Fibroblast of gingiva (primary cell): ENCODE data around the gene NR6A1.
"Not testable (repeated sequence)": the region's sequence is repeated elsewhere in the genome, so short reads cannot be mapped to it uniquely, and the experiment has no call there.

Experiments
- DNase-seq: peaks from one replicate; pipeline ENCODE4 v3.0.0-alpha.2; 2011; ENCODE audit warnings: low read depth

NR6A1 gene

GRCh38 chr9:124776954-124777648, 6.0 kb upstream of the NR6A1 start, which contains the start of gene OLFML2A:
Gene OLFML2A, plus strand, starts transcription at chr9:124777133. Its CDS starts 138 bp downstream, at chr9:124777271.
- DNase-seq: no peak

GRCh38 chr9:124776618-124776953, 5.5 kb upstream of the NR6A1 start:
- no peak for DNase-seq

- peak; percentile 64 for DNase-seq
Measured at GRCh38 chr9:124774129-124774978, 3.2 kb upstream of the NR6A1 start.

DNA sequence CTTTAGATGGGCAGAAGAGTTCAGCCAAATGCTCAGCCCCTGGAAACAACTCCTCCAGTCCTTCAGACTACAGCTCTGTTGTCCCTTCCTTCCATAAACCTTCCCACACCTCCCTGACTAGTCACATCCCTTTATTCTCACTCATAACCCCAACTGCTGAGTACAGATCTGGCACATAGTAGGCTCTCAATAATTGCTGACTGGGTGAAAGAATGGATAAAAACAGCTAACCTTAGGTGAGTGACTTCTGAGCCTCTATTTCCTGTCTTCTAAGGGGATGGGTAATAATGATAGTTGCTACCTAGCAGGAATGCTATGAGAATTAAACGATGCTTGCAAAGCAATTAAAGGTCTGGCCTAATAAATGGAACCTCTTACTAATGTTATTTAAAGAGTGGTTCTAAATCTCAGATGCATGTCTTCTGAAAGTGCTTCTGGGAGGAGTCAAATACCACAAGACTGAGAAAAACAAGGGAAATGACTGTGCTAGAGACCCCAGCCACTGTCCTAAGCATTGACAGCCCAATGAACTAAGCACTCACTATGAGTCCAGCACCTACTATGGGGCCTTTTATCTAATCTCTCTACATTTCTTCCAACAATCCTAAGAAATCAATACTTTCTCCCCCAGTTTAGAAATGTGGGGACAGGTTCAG, 2.5 kb upstream of the NR6A1 start:
- DNase-seq: no peak

GRCh38 chr9:124772877-124773276, 1.8 kb upstream of the NR6A1 start:
- DNase-seq: not testable (repeated sequence)

GRCh38 chr9:124771867-124772679, 962 bp upstream of the NR6A1 start:
- peak; percentile 53 for DNase-seq

- DNase-seq: no peak
Measured at GRCh38 chr9:124770359-124771020, 621 bp downstream of the NR6A1 start.

DNA sequence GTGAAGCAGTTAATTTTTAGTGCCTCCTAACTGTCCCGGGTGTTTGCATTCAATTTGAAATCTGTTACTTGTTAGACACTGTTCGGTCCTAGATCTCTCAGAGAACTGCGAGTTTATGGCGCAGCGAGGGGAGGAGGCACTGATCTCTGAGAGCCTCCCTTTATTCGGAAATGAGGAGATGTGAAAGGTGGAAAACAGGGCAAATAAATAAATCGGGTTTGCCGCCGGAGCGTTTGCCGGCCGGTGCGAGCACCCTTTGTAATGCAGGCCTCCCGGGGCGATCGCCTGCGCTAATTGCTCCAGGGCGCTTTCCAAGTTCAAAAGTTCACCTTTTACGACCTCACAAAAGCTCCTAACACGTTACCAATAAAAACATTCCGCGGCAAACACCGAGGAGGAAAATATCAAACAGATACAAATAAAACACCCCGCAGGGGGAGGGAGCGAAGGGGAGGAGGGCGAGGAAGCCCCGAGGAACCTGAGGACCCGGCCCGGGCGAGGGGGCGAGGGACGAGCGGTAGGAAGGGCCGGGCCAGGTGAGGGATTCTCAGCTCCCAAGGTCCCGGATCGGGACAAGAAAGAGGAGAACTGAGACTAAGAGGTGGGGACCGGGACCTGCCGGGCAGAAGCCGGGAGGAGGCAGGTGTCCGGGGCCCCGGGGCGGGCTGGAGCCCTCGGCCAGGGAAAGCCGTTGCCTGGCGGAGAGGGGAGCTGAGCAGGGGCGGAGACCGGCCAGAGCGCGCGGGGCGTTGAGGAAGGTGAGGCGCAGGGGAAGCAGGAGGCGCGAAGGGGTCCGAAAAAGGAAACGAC, 1.4 kb downstream of the NR6A1 start:
- no peak for DNase-seq

- DNase-seq: no peak
Measured at GRCh38 chr9:124768750-124769548, 2.2 kb downstream of the NR6A1 start.

DNA sequence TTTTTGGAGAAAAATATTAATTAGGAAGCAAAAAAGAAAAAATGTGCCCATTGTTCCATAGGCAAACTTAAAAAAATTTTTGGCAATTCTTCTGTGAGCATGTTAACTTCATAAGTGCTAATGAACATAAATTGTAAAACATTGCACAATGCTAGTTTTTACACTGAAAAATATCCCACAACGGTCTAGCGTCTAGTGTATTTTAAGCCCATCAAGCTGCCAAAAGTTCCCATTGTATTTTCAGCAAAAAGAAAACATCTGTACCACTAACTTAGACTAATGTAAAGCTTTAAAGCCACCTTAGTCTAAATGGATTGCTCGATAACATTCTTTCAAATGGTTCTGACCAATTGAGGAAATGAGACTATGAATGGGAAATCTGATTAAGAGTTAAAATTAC, 2.8 kb downstream of the NR6A1 start:
- DNase-seq: no peak

- no peak for DNase-seq
Measured at GRCh38 chr9:124767821-124768220, 3.3 kb downstream of the NR6A1 start.

DNA sequence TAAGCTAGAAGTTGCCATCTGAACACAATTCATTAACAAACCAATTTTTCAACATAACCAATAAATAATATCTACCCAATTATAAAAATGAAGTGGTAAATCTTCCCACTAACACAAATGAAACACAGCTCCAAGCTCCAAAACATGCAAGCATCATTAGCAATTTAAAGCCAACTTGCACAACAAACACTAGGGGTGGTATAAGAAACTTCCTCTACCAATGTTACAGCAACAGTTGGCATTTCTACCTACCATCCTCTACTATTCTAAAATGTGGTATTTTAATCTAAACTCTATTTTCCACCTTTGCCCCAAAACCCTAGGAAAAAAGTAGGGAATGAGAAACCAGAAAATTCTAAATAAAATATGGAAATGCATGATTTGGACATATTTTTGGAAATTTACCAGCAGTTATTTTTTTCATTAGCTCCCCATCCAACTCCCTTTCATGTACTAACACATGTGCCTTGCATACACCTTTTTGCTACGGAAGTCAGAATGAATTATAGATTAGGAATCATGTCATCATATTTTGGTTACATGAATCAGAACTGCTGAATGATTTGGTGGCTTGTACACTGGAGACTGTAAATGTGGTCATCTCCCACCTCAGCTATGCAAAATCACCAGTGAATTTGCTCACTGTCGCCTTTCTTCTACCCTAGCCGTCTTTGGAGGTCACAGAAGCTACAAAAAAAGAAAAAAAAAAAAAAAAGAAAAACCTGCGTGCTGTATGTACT, 4.1 kb downstream of the NR6A1 start:
- no peak for DNase-seq

GRCh38 chr9:124766326-124766725, 4.8 kb downstream of the NR6A1 start:
- no peak for DNase-seq

GRCh38 chr9:124765439-124765835, 5.7 kb downstream of the NR6A1 start:
- no peak for DNase-seq

- no peak for DNase-seq
Measured at GRCh38 chr9:124764774-124765438, 6.2 kb downstream of the NR6A1 start.

DNA sequence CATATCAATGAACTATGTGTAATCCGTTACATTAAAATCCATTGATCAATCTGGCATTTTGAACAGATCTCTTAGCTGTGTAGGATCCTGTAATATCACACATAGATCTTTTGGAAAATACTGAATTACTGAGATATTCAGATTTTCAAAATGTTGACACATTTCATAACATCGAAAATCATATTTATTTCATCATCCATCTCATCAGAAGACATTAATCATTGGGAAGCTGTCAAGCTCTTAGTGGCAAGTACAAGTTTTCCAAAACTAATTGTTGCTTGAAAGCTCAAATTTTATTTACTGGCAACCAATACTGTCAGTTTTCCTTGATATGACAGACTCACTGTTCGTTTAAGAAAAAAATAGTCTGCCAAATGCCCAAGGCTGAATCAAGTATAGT, 8.5 kb downstream of the NR6A1 start:
- no peak for DNase-seq

DNA sequence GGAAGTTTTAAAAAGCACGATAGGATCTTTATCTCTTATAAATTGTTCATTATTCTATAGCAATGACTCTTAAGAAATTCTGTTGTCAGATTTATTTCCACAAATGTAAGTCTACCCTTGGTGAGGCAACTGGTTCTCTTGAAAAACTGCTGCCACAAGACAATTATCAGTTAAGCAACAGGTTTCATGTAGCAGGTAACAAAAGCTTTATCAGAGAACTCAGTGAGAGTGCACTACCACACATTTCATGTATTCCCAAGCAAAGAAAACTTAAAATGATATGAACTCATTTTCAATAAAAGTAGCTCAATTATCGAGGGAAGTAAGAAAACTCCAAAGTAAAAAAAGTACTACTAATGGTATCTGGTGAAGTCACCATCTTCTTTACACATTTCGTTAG, 9.4 kb downstream of the NR6A1 start:
- no peak for DNase-seq

DNA sequence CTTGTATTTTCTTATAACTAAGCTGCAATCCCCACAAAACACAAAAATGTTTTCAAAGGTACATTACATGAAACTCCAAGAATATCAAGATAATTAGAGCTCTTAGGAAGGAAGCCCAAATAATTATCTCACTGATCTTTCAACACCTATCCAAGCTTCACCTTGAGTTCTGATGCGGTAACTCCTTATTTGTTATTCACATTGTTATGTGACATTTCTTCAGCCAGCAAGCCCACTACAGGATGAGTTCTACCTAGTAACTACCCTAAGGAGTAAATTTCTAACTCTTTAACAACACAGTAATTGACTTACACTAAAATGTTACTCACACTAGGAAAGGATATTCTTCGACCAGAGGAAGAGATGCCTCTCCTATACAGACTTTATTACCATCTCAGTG, 9.9 kb downstream of the NR6A1 start:
- no peak for DNase-seq

GRCh38 chr9:124760719-124761118, 10.4 kb downstream of the NR6A1 start:
- no peak for DNase-seq
